Pancreas (tissue), 10 donors: Measurements from ENCODE around the gene SPRN. TPM values are rescaled to one million over a fixed set of nuclear protein-coding genes. Genes with fewer than 3 reads are reported as not detected.

Experiments
- ATAC-seq, 4 donors: fragments of 200-7000 bp; cut with Tn5 transposase; one replicate each; pipeline versions ENCODE4 v1.8.0 to v1.9.1; 2020; ENCODE audit warnings: mild to moderate bottlenecking in 4 of 4, moderate library complexity in 4 of 4
- DNase-seq, 6 donors: peaks; one replicate each; pipeline ENCODE4 v3.0.0-alpha.2; 2020
- FAIRE-seq: peaks from 2 replicates; lab custom pipeline; 2012; peaks lifted over from hg19 to GRCh38; lab: Jason Lieb, UNC
- H3K27ac ChIP-seq, 4 donors: fragments of 200-600 bp; sonication (generic); 1 replicate in 3 of 4; 2 replicates in 1 of 4; pipeline versions ENCODE4 v1.5.0 to v1.8.0; 2020
- H3K27me3 ChIP-seq, 4 donors: fragments of 200-600 bp; one replicate each; pipeline ENCODE4 v1.8.0; 2021
- H3K36me3 ChIP-seq, 3 donors: fragments of 200-600 bp; sonication (generic) in 1 of 3; one replicate each; pipeline versions ENCODE4 v1.5.0 to v1.8.0; 2020 to 2021
- H3K4me1 ChIP-seq, 3 donors: fragments of 200-600 bp; one replicate each; pipeline ENCODE4 v1.8.0; 2021
- H3K4me3 ChIP-seq, 4 donors: fragments of 200-600 bp; sonication (generic) in 2 of 4; one replicate each; pipeline versions ENCODE4 v1.5.0 to v1.8.0; 2020 to 2021
- H3K9me3 ChIP-seq, 4 donors: fragments of 200-600 bp; one replicate each; pipeline ENCODE4 v1.8.0; 2021
- CTCF ChIP-seq, 4 donors: fragments of 200-600 bp; sonication (generic) in 3 of 4; IDR thresholded peaks; one replicate each; pipeline versions ENCODE4 v1.5.0 to v1.8.0; 2021; ENCODE audit warnings: antibody characterized with exemption in 4 of 4
- WGBS, 2 donors: extraction: QIAGEN DNeasy Blood & Tissue Kit; methylation state at CpG; one replicate each; pipeline ENCODE4 v1.1.7; 2013; 5-methylcytosine and 5-hydroxymethylcytosine counted together
- intact Hi-C, 3 donors: fragments of 100-400 bp; cut with DNase I; formaldehyde crosslinking; loops; one replicate each; pipeline versions ENCODE4 v1.11.1 to v1.14.2; 2022
- polyA plus RNA-seq, 2 donors: library from polyadenylated mRNA; stranded (reverse); fragments of 200-250 nt; gene quantifications; one replicate each; pipeline ENCODE4 v1.2.3, GENCODE V29; 2013
- total RNA-seq, 6 donors: library from RNA; stranded (reverse); fragmentation: NEBNext Ultra II Directional in 4 of 6; extraction: Animal tissue kit (Norgen Biotek cat#: 25700) in 4 of 6; gene quantifications; one replicate each; pipeline versions ENCODE4 v1.2.1 to v1.2.4, GENCODE V29; 2021 to 2023
- donor health status: healthy with polysubstance abuse.
- donor health status: DM: no; HTN: no; CAD: no; lungs with moderate emphysema.
- donor health status: DM: no; HTN: no; CAD: no.
- donor health status: control.
- donor health status: control.
- donor health status: Bipolar disorder and iron deficiency.
- donor health status: DM: yes; HTN: yes; CAD: no.
- donor health status: DM: no; HTN: no; CAD: no.
- donor health status: DM: no; HTN: no; CAD: no.
- donor health status: DM: yes; HTN: yes; CAD: no.

SPRN gene
- total and polyA plus RNA-seq, 8 donors, result 0.03 to 0.87 (median 0.09) TPM; not detected in 3

- Histone ChIP-seq H3K27ac (peak within 1 kb of the TSS; percentile 70 to 77 (median 72)), H3K9me3 (no peaks in the 10 kb centered on the region), H3K4me3 (peak within 1 kb of the TSS; percentile 71 to 93 (median 84)), H3K27me3 (no peaks in the 10 kb centered on the region), H3K36me3 (peaks cover 0 to 3% (median 0%) of the 10 kb centered on the region in 3 donors), H3K4me1 (peaks cover 0 to 6% (median 6%) of the 10 kb centered on the region in 3 donors)
- WGBS, 2 donors, result 0% methylated on average over 50 to 69 of the region's 69 CpGs
- DNase-seq (peak; percentile 90 to 99 (median 97)), FAIRE-seq (no peak), ATAC-seq (peak; percentile 96 to 99 (median 98))
- TF ChIP-seq CTCF (IDR thresholded peaks at IDR 0.05), result no peak
- intact Hi-C loops, result no loop called here
Observed at GRCh38 chr10:133394064-133394663, 30.3 kb downstream of the SPRN start, which contains the start of gene MTG1. Gene MTG1, plus strand, starts transcription at chr10:133394157. Its CDS starts 64 bp downstream, at chr10:133394221.

- H3K36me3 ChIP-seq, result peaks cover 0 to 3% (median 0%) of the 10 kb centered on the region in 3 donors
- FAIRE-seq (peak; percentile 61), ATAC-seq (no peak), DNase-seq (peak in 2 of 6 donors; percentile 26 to 40)
- no peak for TF ChIP-seq CTCF (IDR thresholded peaks at IDR 0.05)
- H3K9me3 ChIP-seq, result no peaks in the 10 kb centered on the region
- 33% methylated on average over 27 of the region's 27 CpGs for WGBS, 2 donors
- peak overlapping the region; percentile 71 to 93 (median 84) for H3K4me3 ChIP-seq
- intact Hi-C loops, result no loop called here
- H3K27ac ChIP-seq, result peak overlapping the region; percentile 70 to 77 (median 72)
- H3K4me1 ChIP-seq, result peaks cover 0 to 6% (median 6%) of the 10 kb centered on the region in 3 donors
- no peaks in the 10 kb centered on the region for H3K27me3 ChIP-seq
Observed at GRCh38 chr10:133393401-133394063, 30.9 kb downstream of the SPRN start.

- DNase-seq, result peak in 2 of 6 donors; percentile 13 to 41
- intact Hi-C loops, result no loop called here
- TF ChIP-seq CTCF (IDR thresholded peaks at IDR 0.05), result no peak
- no peaks in the 10 kb centered on the region for H3K27me3 ChIP-seq
- peaks cover 0 to 6% (median 6%) of the 10 kb centered on the region in 3 donors for H3K4me1 ChIP-seq
- H3K36me3 ChIP-seq, result peaks cover 0 to 3% (median 0%) of the 10 kb centered on the region in 3 donors
- no peak for FAIRE-seq
- WGBS, 2 donors, result 80 to 86% methylated on average over 12 of the region's 12 CpGs
- no peaks in the 10 kb centered on the region for H3K9me3 ChIP-seq
- H3K27ac ChIP-seq, result no peak overlapping the region
- no peak for ATAC-seq
- no peak overlapping the region for H3K4me3 ChIP-seq
Observed at GRCh38 chr10:133391761-133392518, 32.5 kb downstream of the SPRN start.

- intact Hi-C loops, result no loop called here
- TF ChIP-seq CTCF (IDR thresholded peaks at IDR 0.05), result no peak
- peak in 2 of 6 donors; percentile 6 to 38 for DNase-seq
- no peak overlapping the region for H3K4me3 ChIP-seq
- FAIRE-seq, result no peak
- ATAC-seq, result no peak
- H3K4me1 ChIP-seq, result peaks cover 0 to 6% (median 6%) of the 10 kb centered on the region in 3 donors
- no peaks in the 10 kb centered on the region for H3K9me3 ChIP-seq
- H3K27me3 ChIP-seq, result no peaks in the 10 kb centered on the region
- H3K36me3 ChIP-seq, result peaks cover 0 to 1% (median 0%) of the 10 kb centered on the region in 3 donors
- no peak overlapping the region for H3K27ac ChIP-seq
- 90 to 93% methylated on average over 12 of the region's 12 CpGs for WGBS, 2 donors
Observed at GRCh38 chr10:133391249-133391635, 33.2 kb downstream of the SPRN start.
